BJ (cell line): ENCODE data around the gene RRM2. TPM values are rescaled to one million over a fixed set of nuclear protein-coding genes. Genes with fewer than 3 reads are reported as not detected.

Source experiments
- CTCF ChIA-PET: fragments of 350-600 bp; formaldehyde crosslinking; extraction: SDS; loops from one replicate; lab custom pipeline; 2021; ENCODE audit warnings: antibody characterized with exemption, inconsistent platforms; lab: Yijun Ruan, JAX
- POLR2A ChIA-PET: fragments of 300-600 bp; sonication (Branson Sonifier 250); formaldehyde crosslinking; extraction: SDS; loops from one replicate; lab custom pipeline; 2021; ENCODE audit warnings: antibody characterized with exemption; lab: Charles Lee
- DNase-seq: peaks from one replicate; pipeline ENCODE4 v3.0.0-alpha.2; 2011; ENCODE audit warnings: low read depth
- H3K27me3 ChIP-seq: 2 replicates; pipeline ENCODE4 v1.6.0; 2011; ENCODE audit warnings: low read length; ENCODE audit not compliant: control insufficient read depth, insufficient read depth
- H3K36me3 ChIP-seq: 2 replicates; pipeline ENCODE4 v1.5.1; 2011; ENCODE audit warnings: low read length; ENCODE audit not compliant: control insufficient read depth, insufficient read depth
- H3K4me3 ChIP-seq: 2 replicates; pipeline ENCODE4 v1.5.1; 2011; ENCODE audit warnings: low read depth, mild to moderate bottlenecking, control low read depth, low read length
- polyA plus RNA-seq: library from polyadenylated mRNA; depleted of rRNA; stranded (reverse); fragments of >200 nt; gene quantifications from 2 replicates; pipeline ENCODE4 v1.2.3, GENCODE V29; 2011
- TF ChIP-seq, protein P1 (sequence below): IDR thresholded peaks from 2 replicates; pipeline ENCODE4 v1.5.1; 2011; ENCODE audit warnings: low read depth, mild to moderate bottlenecking, control low read depth, inconsistent platforms, low read length, moderate library complexity; ENCODE audit not compliant: insufficient read depth

RRM2 gene
- polyA plus RNA-seq, 1 experiment: 23.5 TPM

DNA sequence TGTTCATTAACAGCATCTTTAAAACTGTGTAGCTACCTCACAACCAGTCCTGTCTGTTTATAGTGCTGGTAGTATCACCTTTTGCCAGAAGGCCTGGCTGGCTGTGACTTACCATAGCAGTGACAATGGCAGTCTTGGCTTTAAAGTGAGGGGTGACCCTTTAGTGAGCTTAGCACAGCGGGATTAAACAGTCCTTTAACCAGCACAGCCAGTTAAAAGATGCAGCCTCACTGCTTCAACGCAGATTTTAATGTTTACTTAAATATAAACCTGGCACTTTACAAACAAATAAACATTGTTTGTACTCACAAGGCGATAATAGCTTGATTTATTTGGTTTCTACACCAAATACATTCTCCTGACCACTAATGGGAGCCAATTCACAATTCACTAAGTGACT lies 7.0 kb downstream of the RRM2 start:
- H3K36me3 ChIP-seq: no peaks in the 10 kb centered on the region

DNA sequence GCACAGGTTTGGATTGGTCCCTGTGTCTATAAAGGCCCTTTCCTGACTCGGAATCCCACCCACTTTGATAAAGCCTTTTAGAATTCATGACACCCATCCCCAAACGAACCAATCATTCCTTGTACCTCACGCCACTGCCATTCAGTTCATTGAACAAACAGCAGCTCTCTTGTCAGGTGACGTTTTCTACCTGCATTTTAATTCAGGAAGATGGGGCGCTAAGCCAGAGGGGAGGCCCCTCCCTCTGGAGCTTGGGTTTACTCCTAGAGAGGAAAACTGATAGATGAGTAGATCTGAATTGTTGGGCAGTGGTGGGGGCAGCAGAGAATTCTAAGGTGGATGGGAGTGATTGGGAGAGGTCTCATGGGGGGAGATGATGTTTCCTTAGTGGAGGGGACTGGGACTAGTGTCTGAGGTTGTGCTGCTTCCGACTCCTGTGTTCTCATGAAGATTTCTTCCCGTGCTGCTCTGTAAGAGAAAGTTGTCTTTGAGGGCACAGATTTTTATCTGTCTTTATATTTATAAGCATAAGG lies 9.6 kb downstream of the RRM2 start:
- ChIA-PET POLR2A (no interaction called here), CTCF (interaction anchor here (1.0 to 12.4 kb wide), 2 partner anchors 60 to 275 kb away, joined by 3 to 136 read pairs; no protein-coding TSS in a partner anchor)
- H3K36me3 ChIP-seq: no peaks in the 10 kb centered on the region
- no peak overlapping the region for H3K4me3 ChIP-seq
- DNase-seq: no peak
- TF ChIP-seq, protein P1, sequence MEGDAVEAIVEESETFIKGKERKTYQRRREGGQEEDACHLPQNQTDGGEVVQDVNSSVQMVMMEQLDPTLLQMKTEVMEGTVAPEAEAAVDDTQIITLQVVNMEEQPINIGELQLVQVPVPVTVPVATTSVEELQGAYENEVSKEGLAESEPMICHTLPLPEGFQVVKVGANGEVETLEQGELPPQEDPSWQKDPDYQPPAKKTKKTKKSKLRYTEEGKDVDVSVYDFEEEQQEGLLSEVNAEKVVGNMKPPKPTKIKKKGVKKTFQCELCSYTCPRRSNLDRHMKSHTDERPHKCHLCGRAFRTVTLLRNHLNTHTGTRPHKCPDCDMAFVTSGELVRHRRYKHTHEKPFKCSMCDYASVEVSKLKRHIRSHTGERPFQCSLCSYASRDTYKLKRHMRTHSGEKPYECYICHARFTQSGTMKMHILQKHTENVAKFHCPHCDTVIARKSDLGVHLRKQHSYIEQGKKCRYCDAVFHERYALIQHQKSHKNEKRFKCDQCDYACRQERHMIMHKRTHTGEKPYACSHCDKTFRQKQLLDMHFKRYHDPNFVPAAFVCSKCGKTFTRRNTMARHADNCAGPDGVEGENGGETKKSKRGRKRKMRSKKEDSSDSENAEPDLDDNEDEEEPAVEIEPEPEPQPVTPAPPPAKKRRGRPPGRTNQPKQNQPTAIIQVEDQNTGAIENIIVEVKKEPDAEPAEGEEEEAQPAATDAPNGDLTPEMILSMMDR: no peak
- H3K27me3 ChIP-seq: no peaks in the 10 kb centered on the region

More for the DNA sequence above, 7.0 kb downstream of the RRM2 start:
- TF ChIP-seq, protein P1: no peak
- Histone ChIP-seq H3K27me3 (no peaks in the 10 kb centered on the region), H3K4me3 (no peak overlapping the region)
- ChIA-PET CTCF (interaction anchor here (0.9 to 12.4 kb wide), 5 partner anchors 9 to 306 kb away, joined by 3 to 136 read pairs (median 8); no protein-coding TSS in a partner anchor), POLR2A (no interaction called here)
- no peak for DNase-seq

DNA sequence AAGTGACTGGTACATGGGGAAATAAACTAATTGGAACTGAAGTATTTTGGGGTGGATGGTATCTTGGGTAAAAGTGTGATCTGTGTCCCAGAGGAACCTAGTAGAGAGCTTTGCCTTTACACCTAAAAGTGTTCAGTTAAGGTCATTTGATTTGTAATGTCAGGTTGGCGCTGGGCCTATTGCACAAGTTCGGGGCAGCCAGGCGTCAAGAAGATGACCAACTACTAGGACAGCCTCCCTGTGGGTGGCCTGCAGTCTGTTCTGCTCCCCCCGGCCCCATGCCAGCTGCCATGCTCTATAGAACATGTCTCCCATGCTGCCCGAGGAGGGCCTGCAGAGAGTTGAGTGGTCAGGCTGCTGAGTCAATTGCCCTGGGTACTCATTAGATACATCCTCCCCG lies 10.1 kb downstream of the RRM2 start:
- DNase-seq: no peak
- ChIA-PET POLR2A (no interaction called here), CTCF (interaction anchor here (12.4 kb wide), 1 partner anchor 275 kb away, joined by 136 read pairs; no protein-coding TSS in a partner anchor)
- Histone ChIP-seq H3K4me3 (no peak overlapping the region), H3K36me3 (no peaks in the 10 kb centered on the region), H3K27me3 (no peaks in the 10 kb centered on the region)
- TF ChIP-seq, protein P1: no peak

DNA sequence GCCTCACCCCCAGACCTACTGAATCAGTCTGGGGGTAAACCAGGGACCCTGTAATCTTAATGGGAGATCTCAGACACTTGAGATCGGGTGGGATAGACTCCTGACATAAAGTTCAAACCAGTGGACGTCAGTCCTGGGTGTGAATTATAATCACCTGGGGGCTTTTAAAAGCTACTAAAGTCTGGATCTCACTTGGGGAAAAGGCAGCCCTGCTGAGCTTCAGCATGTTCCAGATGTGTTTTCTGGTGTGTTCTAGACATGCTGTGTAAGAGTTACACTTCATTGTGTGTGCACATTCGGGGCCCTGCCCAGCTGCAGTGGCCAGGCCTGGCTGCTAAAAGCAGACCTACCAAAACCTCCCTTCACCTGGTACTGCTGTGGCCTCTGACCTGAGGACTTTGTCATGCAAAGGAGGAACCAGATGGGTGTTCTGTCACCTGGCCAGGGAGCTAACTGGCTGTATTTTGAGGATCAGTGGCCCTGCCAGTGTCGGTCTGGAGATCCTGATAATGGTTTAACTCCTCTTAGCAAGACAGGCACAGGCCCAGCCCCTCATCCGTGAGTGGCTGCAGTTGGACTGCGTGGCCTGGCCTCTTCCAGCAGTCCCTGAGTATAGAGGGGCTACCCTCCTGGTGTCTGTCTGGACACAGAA lies 10.6 kb downstream of the RRM2 start:
- TF ChIP-seq, protein P1: no peak
- ChIA-PET POLR2A (interaction anchor here (0.6 kb wide), 2 partner anchors 11 to 36 kb away, joined by 3 to 7 read pairs; no protein-coding TSS in a partner anchor), CTCF (interaction anchor here (0.7 to 12.4 kb wide), 3 partner anchors 9 to 274 kb away, joined by 3 to 136 read pairs (median 3); no protein-coding TSS in a partner anchor)
- DNase-seq: no peak
- Histone ChIP-seq H3K4me3 (no peak overlapping the region), H3K27me3 (no peaks in the 10 kb centered on the region), H3K36me3 (no peaks in the 10 kb centered on the region)
